Kidney (tissue), 14 donors: ENCODE measurements around the gene FMNL2. TPM values are rescaled to one million over a fixed set of nuclear protein-coding genes. Genes with fewer than 3 reads are reported as not detected.
A peak's percentile ranks its signal among the peaks of the same experiment; 100 is the strongest.

Source experiments
- DNase-seq, 5 donors: peaks; one replicate each; pipeline ENCODE4 v3.0.0-alpha.2; 2013 to 2020
- FAIRE-seq: peaks from 2 replicates; lab custom pipeline; 2012; peaks lifted over from hg19 to GRCh38; lab: Jason Lieb, UNC
- H3K27ac ChIP-seq, 2 donors: one replicate each; pipeline ENCODE4 v1.7.0; 2013; ENCODE audit warnings: low read depth in 2 of 2, low read length in 2 of 2, inconsistent platforms in 1 of 2
- H3K27me3 ChIP-seq: one replicate; pipeline ENCODE4 v1.7.1; 2013; ENCODE audit warnings: low read length, inconsistent platforms; ENCODE audit not compliant: control insufficient read depth, insufficient read depth
- H3K36me3 ChIP-seq, 3 donors: one replicate each; pipeline versions ENCODE4 v1.7.0 to v1.7.1; 2013; ENCODE audit warnings: low read length in 3 of 3, control low read depth in 1 of 3, inconsistent platforms in 1 of 3; ENCODE audit not compliant: insufficient read depth in 3 of 3, control insufficient read depth in 2 of 3
- H3K4me1 ChIP-seq, 3 donors: one replicate each; pipeline versions ENCODE4 v1.7.0 to v1.7.1; 2013; ENCODE audit warnings: low read length in 3 of 3, inconsistent platforms in 1 of 3, low read depth in 1 of 3; ENCODE audit not compliant: control insufficient read depth in 2 of 3, insufficient read depth in 2 of 3
- H3K4me3 ChIP-seq, 3 donors: one replicate each; pipeline versions ENCODE4 v1.7.0 to v1.8.1; 2013; ENCODE audit warnings: low read length in 3 of 3, control low read depth in 1 of 3, inconsistent platforms in 1 of 3
- H3K9ac ChIP-seq, 3 donors: one replicate each; pipeline versions ENCODE4 v1.7.0 to v1.7.1; 2013; ENCODE audit warnings: low read length in 3 of 3, control low read depth in 1 of 3, inconsistent platforms in 1 of 3
- H3K9me3 ChIP-seq, 3 donors: one replicate each; pipeline versions ENCODE4 v1.7.0 to v1.7.1; 2013; ENCODE audit warnings: low read length in 3 of 3, control low read depth in 1 of 3, inconsistent platforms in 1 of 3; ENCODE audit not compliant: control insufficient read depth in 2 of 3, insufficient read depth in 1 of 3
- CTCF ChIP-seq: IDR thresholded peaks from 3 replicates; pipeline ENCODE4 v1.5.1; 2012; ENCODE audit warnings: mild to moderate bottlenecking, moderate library complexity, borderline replicate concordance; ENCODE audit not compliant: insufficient read depth; ENCODE audit errors: extremely low read depth
- intact Hi-C: fragments of 100-400 bp; cut with DNase I; formaldehyde crosslinking; loops from one replicate; pipeline ENCODE4 v1.11.1; 2022
- polyA plus RNA-seq: library from polyadenylated mRNA; stranded (reverse); fragments of 350-450 nt; fragmentation: Illumina TruSeq; extraction: RNeasy Lipid Tissue Mini Kit (QIAGEN cat#74804); gene quantifications from one replicate; pipeline ENCODE4 v1.2.3, GENCODE V29; 2014; ENCODE audit warnings: low read depth, low replicate concordance; ENCODE audit not compliant: insufficient read depth
- total RNA-seq: library from RNA; stranded (reverse); fragmentation: NEBNext Ultra II Directional; extraction: Animal tissue kit (Norgen Biotek cat#: 25700); gene quantifications from one replicate; pipeline ENCODE4 v1.2.1, GENCODE V29; 2021
- donor health status: control.
- donor health status: control.
- donor health status: control.
- donor health status: control.
- donor health status: control.
- donor health status: DM: yes; HTN: yes; CAD: no.
- donor health status: Normal renal cell carcinoma (clear cell type).

Gene FMNL2
- total and polyA plus RNA-seq, 2 donors from 2014 or later = 10.7 to 39.1 TPM

- no peaks in the 10 kb centered on the region for H3K9me3 ChIP-seq
- H3K27ac ChIP-seq = peak overlapping the region; percentile 9 to 47
- intact Hi-C loops = no loop called here
- H3K4me3 ChIP-seq = peak overlapping the region in 1 of 3 donors; percentile 3
- TF ChIP-seq CTCF = no peak
- peaks cover 0 to 20% (median 5%) of the 10 kb centered on the region in 3 donors for H3K4me1 ChIP-seq
- H3K36me3 ChIP-seq = no peaks in the 10 kb centered on the region
- no peak overlapping the region for H3K9ac ChIP-seq
- DNase-seq (peak in 2 of 5 donors; percentile 48 to 55), FAIRE-seq (no peak)
- no peaks in the 10 kb centered on the region for H3K27me3 ChIP-seq
Observed at GRCh38 chr2:152499896-152500735, 165.1 kb downstream of the FMNL2 start.

GRCh38 chr2:152500772-152501171, 165.8 kb downstream of the FMNL2 start:
- Histone ChIP-seq H3K4me1 (peaks cover 0 to 23% (median 5%) of the 10 kb centered on the region in 3 donors), H3K27me3 (no peaks in the 10 kb centered on the region), H3K36me3 (no peaks in the 10 kb centered on the region), H3K9ac (no peak overlapping the region), H3K27ac (no peak overlapping the region), H3K9me3 (no peaks in the 10 kb centered on the region), H3K4me3 (no peak overlapping the region)
- intact Hi-C loops = no loop called here
- TF ChIP-seq CTCF = no peak
- DNase-seq = no peak
- no peak for FAIRE-seq

- Histone ChIP-seq H3K4me1 (peaks cover 0 to 26% (median 5%) of the 10 kb centered on the region in 3 donors), H3K4me3 (no peak overlapping the region), H3K9me3 (no peaks in the 10 kb centered on the region), H3K27ac (no peak overlapping the region), H3K36me3 (no peaks in the 10 kb centered on the region), H3K9ac (no peak overlapping the region), H3K27me3 (no peaks in the 10 kb centered on the region)
- intact Hi-C loops = no loop called here
- DNase-seq (no peak), FAIRE-seq (no peak)
- no peak for TF ChIP-seq CTCF
Observed at GRCh38 chr2:152501666-152502065, 166.7 kb downstream of the FMNL2 start.
